Mononuclear cell (primary cell): ENCODE data around the gene NCKAP5. TPM values are rescaled to one million over a fixed set of nuclear protein-coding genes. Genes with fewer than 3 reads are reported as not detected.

Experiments used
- H3K27me3 ChIP-seq: 2 replicates; pipeline ENCODE4 v1.6.0; 2011; ENCODE audit warnings: low read length, control low read depth; ENCODE audit not compliant: insufficient read depth
- H3K4me1 ChIP-seq: 2 replicates; pipeline ENCODE4 v1.5.1; 2011; ENCODE audit warnings: mild to moderate bottlenecking, low read length, control low read depth; ENCODE audit not compliant: insufficient read depth
- H3K4me3 ChIP-seq: 2 replicates; pipeline ENCODE4 v1.5.1; 2011; ENCODE audit warnings: mild to moderate bottlenecking, low read length, moderate library complexity
- H3K9me3 ChIP-seq: 2 replicates; pipeline ENCODE4 v1.5.1; 2011; ENCODE audit warnings: low read depth, mild to moderate bottlenecking, control low read depth, low read length
- total RNA-seq: library from RNA; depleted of rRNA; stranded (reverse); fragments of >200 nt; gene quantifications from one replicate; pipeline ENCODE4 v1.2.3, GENCODE V29; 2012

The NCKAP5 gene
- total RNA-seq, 1 donor: under 0.01 TPM

- Histone ChIP-seq H3K9me3 (no peaks in the 10 kb centered on the region), H3K4me3 (no peak overlapping the region), H3K27me3 (no peaks in the 10 kb centered on the region), H3K4me1 (no peaks in the 10 kb centered on the region)
Measured at GRCh38 chr2:133452146-133452545, 116.1 kb downstream of the NCKAP5 start.

DNA sequence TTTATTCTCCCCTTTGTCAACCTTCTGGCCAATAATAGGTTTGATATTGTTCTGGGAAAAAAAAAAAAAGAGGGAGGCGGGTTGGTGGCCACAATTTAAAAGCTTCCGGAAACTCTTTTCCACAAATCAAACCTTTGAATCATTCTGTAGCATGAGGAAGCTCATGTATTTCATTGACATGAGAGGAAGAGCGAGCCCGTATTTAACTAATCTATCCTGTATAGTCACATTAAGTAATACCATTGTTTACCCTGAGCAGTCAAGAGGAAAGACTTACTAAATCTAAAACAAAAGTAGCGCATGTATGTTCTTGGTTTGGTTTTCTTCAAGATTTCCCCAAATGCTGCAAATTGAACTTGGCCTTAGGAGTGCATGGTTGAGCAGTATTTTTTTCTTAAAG lies 120.1 kb downstream of the NCKAP5 start:
- Histone ChIP-seq H3K9me3 (no peaks in the 10 kb centered on the region), H3K27me3 (no peaks in the 10 kb centered on the region), H3K4me1 (no peaks in the 10 kb centered on the region), H3K4me3 (no peak overlapping the region)

GRCh38 chr2:133447303-133447702 lies 121.0 kb downstream of the NCKAP5 start:
- Histone ChIP-seq H3K4me1 (no peaks in the 10 kb centered on the region), H3K4me3 (no peak overlapping the region), H3K9me3 (no peaks in the 10 kb centered on the region), H3K27me3 (no peaks in the 10 kb centered on the region)

DNA sequence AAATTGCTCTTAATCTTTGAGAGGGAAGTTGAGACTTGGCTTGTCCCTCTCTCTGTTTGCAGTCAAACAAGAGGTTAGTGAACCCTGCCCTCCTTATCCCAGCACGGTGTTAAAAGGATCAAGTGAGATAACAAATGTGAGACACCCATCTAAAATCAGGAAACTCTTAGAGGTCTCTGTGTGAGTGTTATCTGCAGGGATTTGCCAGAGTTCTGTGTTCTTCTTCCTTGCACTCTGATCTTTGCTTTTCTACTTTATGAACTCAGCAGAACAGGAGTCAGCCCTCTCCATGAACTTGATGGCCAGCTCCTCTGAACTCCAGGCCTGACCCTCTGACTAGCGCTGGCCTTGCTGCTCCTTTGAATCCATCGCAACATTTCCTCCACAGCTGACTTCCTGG lies 123.8 kb downstream of the NCKAP5 start:
- no peaks in the 10 kb centered on the region for H3K4me1 ChIP-seq
- H3K27me3 ChIP-seq: no peaks in the 10 kb centered on the region
- H3K4me3 ChIP-seq: no peak overlapping the region
- no peaks in the 10 kb centered on the region for H3K9me3 ChIP-seq

- H3K4me3 ChIP-seq: no peak overlapping the region
- H3K4me1 ChIP-seq: no peaks in the 10 kb centered on the region
- H3K9me3 ChIP-seq: no peaks in the 10 kb centered on the region
- no peaks in the 10 kb centered on the region for H3K27me3 ChIP-seq
Measured at GRCh38 chr2:133442393-133442792, 125.9 kb downstream of the NCKAP5 start.

DNA sequence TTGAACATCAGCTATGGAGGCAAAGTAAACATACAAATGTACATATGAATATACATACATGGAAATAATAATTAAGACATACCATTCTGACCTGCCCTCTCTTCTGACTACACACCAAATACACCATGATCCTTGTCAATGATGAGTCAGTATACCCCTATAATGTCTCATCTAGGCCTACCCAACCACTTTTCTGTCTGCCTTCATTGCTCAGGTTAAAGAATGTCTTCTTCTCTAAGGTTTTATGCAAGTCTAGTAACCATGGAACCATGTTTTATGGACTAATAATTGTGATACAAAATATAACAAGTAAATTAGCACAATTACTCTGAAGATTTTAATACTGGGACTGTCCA lies 128.7 kb downstream of the NCKAP5 start:
- no peaks in the 10 kb centered on the region for H3K4me1 ChIP-seq
- H3K4me3 ChIP-seq: no peak overlapping the region
- no peaks in the 10 kb centered on the region for H3K9me3 ChIP-seq
- no peaks in the 10 kb centered on the region for H3K27me3 ChIP-seq

DNA sequence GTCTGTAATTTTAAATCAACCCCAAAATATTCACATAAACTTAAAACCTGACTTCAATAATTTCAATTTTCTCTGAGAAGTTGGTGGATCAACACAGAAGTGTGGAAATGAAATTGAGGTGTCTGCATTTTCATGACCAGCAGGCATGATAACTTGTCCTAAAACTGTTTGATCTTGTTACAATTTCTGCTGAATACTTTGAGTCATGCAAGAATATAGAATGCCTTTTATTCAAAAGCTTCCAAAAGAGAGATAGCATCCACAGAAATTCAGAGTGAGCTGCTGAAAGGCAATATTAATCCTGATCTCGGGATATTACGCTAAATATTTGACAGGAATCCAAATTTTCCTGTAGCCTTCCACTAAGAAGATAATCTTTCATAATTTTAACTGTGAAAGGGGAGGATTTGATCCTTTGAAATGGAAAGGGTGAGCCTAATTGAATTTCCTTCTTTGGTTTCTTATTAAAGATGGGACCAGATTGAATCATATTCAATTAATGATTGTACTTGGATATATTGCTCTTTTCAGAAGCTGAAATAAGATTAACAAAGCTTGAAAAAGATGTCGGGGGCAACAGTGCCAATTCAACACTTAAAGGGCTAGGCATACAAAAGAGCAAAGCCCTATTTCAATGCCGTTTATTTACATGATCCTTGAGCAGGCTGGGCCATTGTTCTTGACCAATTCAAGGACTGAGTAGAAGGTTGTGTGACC lies 129.3 kb downstream of the NCKAP5 start:
- no peaks in the 10 kb centered on the region for H3K27me3 ChIP-seq
- no peak overlapping the region for H3K4me3 ChIP-seq
- H3K4me1 ChIP-seq: no peaks in the 10 kb centered on the region
- no peaks in the 10 kb centered on the region for H3K9me3 ChIP-seq

GRCh38 chr2:133438026-133438425 lies 130.2 kb downstream of the NCKAP5 start:
- Histone ChIP-seq H3K9me3 (no peaks in the 10 kb centered on the region), H3K4me1 (no peaks in the 10 kb centered on the region), H3K27me3 (no peaks in the 10 kb centered on the region), H3K4me3 (no peak overlapping the region)

DNA sequence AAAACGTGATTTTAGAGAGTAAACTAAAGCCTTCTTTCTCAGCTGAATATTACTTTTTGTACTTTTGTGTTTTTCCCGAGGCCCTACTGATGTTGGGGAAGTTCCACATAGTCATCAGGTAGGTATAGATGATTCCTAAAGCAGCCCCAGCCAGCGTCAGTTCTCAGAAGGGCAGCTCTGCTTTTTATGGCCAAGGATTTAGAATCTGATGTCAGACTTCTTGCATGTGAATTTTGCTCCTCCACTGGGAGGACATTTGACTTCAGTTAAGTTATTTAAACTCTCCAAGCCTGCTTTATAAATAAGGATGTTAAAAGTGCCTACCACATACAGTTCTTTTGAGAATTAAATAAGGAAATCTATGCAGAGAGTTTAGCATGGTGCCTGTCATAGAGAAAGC lies 130.8 kb downstream of the NCKAP5 start:
- Histone ChIP-seq H3K4me3 (no peak overlapping the region), H3K4me1 (no peaks in the 10 kb centered on the region), H3K9me3 (no peaks in the 10 kb centered on the region), H3K27me3 (no peaks in the 10 kb centered on the region)

DNA sequence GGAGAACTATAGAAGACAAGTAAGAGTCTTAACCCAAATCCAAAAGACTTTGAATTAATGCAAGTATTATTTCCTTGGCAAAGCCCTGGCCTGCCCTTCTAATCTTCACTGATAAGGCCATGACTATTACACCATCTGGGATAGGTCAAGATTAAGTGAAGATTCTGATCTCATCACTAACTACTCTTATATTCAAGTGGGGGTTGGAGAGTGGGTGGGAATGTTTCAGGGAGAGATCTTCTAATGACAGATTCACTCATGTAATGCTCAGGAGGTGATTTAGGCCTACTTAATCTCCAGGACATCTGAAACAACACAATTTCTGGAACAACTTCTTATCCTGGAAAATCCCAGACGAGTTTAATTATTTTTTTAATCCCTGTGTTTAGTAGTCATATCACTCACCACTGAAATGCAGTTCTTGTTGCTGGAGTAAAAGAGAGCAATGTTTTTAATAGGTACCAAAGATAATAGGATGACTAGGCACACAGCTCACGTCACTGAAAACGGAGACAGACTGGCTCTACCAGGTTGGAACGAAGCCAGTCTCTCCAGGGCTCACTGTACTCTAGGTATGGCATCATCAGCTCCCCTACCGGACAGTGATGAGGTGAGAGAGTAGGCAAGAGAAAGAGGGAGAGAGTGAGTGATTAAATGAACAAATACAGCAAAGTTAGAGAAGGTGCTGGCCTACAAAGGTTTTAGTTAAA lies 133.1 kb downstream of the NCKAP5 start:
- no peaks in the 10 kb centered on the region for H3K27me3 ChIP-seq
- no peaks in the 10 kb centered on the region for H3K4me1 ChIP-seq
- no peaks in the 10 kb centered on the region for H3K9me3 ChIP-seq
- no peak overlapping the region for H3K4me3 ChIP-seq

DNA sequence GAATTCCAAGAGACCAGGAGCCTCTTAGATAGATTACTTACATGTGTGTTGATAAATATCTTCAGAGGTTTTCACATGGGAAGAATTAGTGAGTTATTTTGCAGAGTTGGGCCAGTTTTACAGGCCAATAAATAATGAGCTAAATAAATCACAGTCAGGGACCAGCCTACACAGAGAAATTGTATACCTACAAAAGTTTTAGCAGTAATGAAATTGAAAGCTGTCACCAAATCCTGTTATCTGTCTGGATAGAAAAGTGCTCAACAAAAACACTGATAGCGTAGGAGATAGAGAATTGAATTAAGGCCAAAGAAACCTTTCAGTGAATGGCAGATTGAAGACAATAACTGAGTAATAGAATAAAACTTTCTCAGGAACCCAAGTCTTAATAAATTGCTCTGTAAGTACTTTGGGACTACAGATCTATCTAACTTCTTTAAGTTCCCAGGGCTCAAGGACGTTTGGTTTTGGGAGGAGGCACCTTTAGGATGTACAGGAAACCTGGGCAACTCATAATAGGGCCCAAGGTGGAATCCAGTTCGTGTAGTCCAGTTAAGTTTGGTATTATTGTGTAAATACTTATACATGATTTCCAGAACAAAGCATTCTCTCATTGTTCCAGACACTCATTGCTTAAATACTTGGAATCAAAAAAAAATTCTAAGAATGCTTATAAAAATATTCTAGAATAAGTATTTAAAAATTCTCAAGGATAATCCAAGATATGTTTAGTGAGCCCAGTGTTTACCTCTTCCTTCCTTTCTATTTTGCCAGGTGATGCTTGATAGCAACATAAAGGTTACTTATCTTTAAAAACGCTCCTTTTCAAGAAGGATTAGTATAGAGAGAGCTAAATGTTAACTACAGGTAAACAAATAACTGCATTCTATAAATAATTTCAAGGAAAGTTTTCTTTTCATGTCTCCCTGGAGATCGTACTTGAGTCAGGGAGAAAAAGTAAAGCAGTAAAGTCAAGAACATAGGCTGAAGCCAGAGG lies 134.5 kb downstream of the NCKAP5 start:
- no peak overlapping the region for H3K4me3 ChIP-seq
- H3K4me1 ChIP-seq: no peaks in the 10 kb centered on the region
- no peaks in the 10 kb centered on the region for H3K9me3 ChIP-seq
- H3K27me3 ChIP-seq: no peaks in the 10 kb centered on the region

- Histone ChIP-seq H3K9me3 (no peaks in the 10 kb centered on the region), H3K27me3 (no peaks in the 10 kb centered on the region), H3K4me3 (no peak overlapping the region), H3K4me1 (no peaks in the 10 kb centered on the region)
Measured at GRCh38 chr2:133432778-133433177, 135.5 kb downstream of the NCKAP5 start.

- Histone ChIP-seq H3K4me1 (no peaks in the 10 kb centered on the region), H3K9me3 (no peaks in the 10 kb centered on the region), H3K27me3 (no peaks in the 10 kb centered on the region), H3K4me3 (no peak overlapping the region)
Measured at GRCh38 chr2:133431289-133431688, 137.0 kb downstream of the NCKAP5 start.

DNA sequence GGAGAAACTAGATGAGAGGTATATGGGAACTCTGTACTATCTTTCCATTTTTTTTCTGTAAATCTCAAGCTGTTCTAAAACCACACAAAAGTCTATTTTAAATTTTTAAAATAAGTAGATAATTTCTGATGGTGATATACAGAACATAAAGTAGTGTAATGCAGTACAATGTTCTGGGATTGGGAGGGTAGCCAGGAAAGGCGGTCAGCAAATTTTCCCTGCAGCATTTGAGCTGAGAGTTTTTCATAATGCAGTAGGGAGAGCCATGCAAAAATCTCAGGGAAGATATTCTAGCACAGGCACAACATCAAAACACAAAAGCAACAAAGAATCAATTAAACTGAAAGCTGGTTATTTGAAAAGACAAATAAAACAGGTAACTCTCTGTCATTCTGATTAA lies 141.5 kb downstream of the NCKAP5 start:
- H3K9me3 ChIP-seq: no peaks in the 10 kb centered on the region
- no peaks in the 10 kb centered on the region for H3K4me1 ChIP-seq
- no peak overlapping the region for H3K4me3 ChIP-seq
- no peaks in the 10 kb centered on the region for H3K27me3 ChIP-seq

DNA sequence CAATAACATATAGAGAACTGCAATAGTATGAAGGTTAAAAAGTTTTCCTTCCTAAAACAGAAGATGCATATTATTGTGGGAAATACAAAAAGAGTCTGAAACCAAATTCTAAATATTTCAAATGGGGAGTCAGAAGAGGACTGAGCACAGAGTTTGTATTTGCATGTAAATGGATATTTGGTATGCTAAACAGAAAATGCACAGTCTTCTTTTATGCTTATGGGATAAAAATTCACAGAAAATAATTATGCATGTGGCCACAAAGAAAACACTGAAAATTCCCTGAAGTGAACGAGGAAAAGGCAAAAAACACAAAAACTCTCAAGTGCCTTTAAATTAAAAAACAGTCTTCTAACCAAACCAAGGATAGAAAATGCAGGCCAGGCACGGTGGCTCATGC lies 142.7 kb downstream of the NCKAP5 start:
- Histone ChIP-seq H3K4me3 (no peak overlapping the region), H3K9me3 (no peaks in the 10 kb centered on the region), H3K27me3 (no peaks in the 10 kb centered on the region), H3K4me1 (no peaks in the 10 kb centered on the region)
